OCI-LY1 (cell line): Measurements from ENCODE around the gene HOXC6.

ENCODE experiments used
- H2AFZ ChIP-seq: fragments of 200-600 bp; sonication (generic), shearing (Covaris generic); 2 replicates; pipeline ENCODE4 v1.6.0; 2014; ENCODE audit warnings: antibody characterized with exemption, mild to moderate bottlenecking, low read length
- H3F3A ChIP-seq: fragments of 200-600 bp; sonication (generic), shearing (Covaris generic); 2 replicates; pipeline ENCODE4 v1.6.0; 2014; ENCODE audit warnings: mild to moderate bottlenecking, antibody characterized with exemption, low read length, moderate library complexity; ENCODE audit not compliant: insufficient read depth
- H3K27ac ChIP-seq: fragments of 200-600 bp; sonication (generic); 2 replicates; pipeline ENCODE4 v1.5.1; 2014; ENCODE audit warnings: low read length, mixed run types, mild to moderate bottlenecking, low read depth; ENCODE audit not compliant: poor library complexity, severe bottlenecking
- H3K27me3 ChIP-seq: fragments of 200-600 bp; sonication (generic); 2 replicates; pipeline ENCODE4 v1.6.0; 2014; ENCODE audit warnings: antibody characterized with exemption, mild to moderate bottlenecking, low read length, moderate library complexity; ENCODE audit not compliant: insufficient read depth
- H3K36me3 ChIP-seq: fragments of 200-600 bp; sonication (generic); 2 replicates; pipeline ENCODE4 v1.6.1; 2014; ENCODE audit warnings: mild to moderate bottlenecking, antibody characterized with exemption, low read length, moderate library complexity, mixed read lengths; ENCODE audit not compliant: insufficient read depth
- H3K4me1 ChIP-seq: fragments of 200-600 bp; sonication (generic); 2 replicates; pipeline ENCODE4 v1.5.1; 2014; ENCODE audit warnings: mild to moderate bottlenecking, low read length, moderate library complexity; ENCODE audit not compliant: insufficient read depth, severe bottlenecking
- H3K4me2 ChIP-seq: fragments of 200-600 bp; sonication (generic), shearing (Covaris generic); 2 replicates; pipeline ENCODE4 v1.6.1; 2014; ENCODE audit warnings: low read length
- H3K4me3 ChIP-seq: fragments of 200-600 bp; sonication (generic); 2 replicates; pipeline ENCODE4 v1.5.1; 2014; ENCODE audit warnings: low read length, low read depth, mild to moderate bottlenecking, mixed read lengths; ENCODE audit not compliant: poor library complexity, severe bottlenecking
- H3K79me2 ChIP-seq: fragments of 200-600 bp; shearing (Covaris generic); 2 replicates; pipeline ENCODE4 v1.6.1; 2016; ENCODE audit warnings: mixed run types, low read length, mixed read lengths; ENCODE audit not compliant: insufficient read depth
- H3K9ac ChIP-seq: fragments of 200-600 bp; sonication (generic), shearing (Covaris generic); 2 replicates; pipeline ENCODE4 v1.6.1; 2014; ENCODE audit warnings: mild to moderate bottlenecking, low read length, mixed read lengths
- H3K9me2 ChIP-seq: fragments of 200-600 bp; sonication (generic), shearing (Covaris generic); 2 replicates; pipeline ENCODE4 v1.6.1; 2014; ENCODE audit warnings: low read depth, mild to moderate bottlenecking, low read length, mixed read lengths
- H3K9me3 ChIP-seq: fragments of 200-600 bp; shearing (Covaris generic); 2 replicates; pipeline ENCODE4 v1.6.1; 2014; ENCODE audit warnings: low read length, mixed read lengths
- H4K20me1 ChIP-seq: fragments of 200-600 bp; sonication (generic), shearing (Covaris generic); 2 replicates; pipeline ENCODE4 v1.6.0; 2016; ENCODE audit warnings: mild to moderate bottlenecking, low read length; ENCODE audit not compliant: insufficient read depth
- CTCF ChIP-seq: fragments of 200-600 bp; sonication (generic), shearing (Covaris generic); IDR thresholded peaks from 2 replicates; pipeline ENCODE4 v1.5.1; 2017; ENCODE audit warnings: mild to moderate bottlenecking, antibody characterized with exemption, low read length, moderate library complexity, mixed read lengths
- EZH2 ChIP-seq: fragments of 200-600 bp; sonication (generic), shearing (Covaris generic); IDR thresholded peaks from 2 replicates; pipeline ENCODE4 v1.8.0; 2017; ENCODE audit warnings: borderline replicate concordance, mixed run types, mild to moderate bottlenecking, antibody characterized with exemption, low read length, moderate library complexity, mixed read lengths

HOXC6 gene

GRCh38 chr12:54047964-54048303, 19.7 kb downstream of the HOXC6 start:
- no peaks in the 10 kb centered on the region for H3K79me2 ChIP-seq
- no peak overlapping the region for H3K4me3 ChIP-seq
- no peak overlapping the region for H3K4me2 ChIP-seq
- no peak overlapping the region for H3K27ac ChIP-seq
- no peak overlapping the region for H3K9ac ChIP-seq
- TF ChIP-seq CTCF (no peak), EZH2 (no peak)
- H2AFZ ChIP-seq = no peak overlapping the region
- H4K20me1 ChIP-seq = no peaks in the 10 kb centered on the region
- no peaks in the 10 kb centered on the region for H3K27me3 ChIP-seq
- no peaks in the 10 kb centered on the region for H3K36me3 ChIP-seq
- H3K9me2 ChIP-seq = no peaks in the 10 kb centered on the region
- H3K9me3 ChIP-seq = no peaks in the 10 kb centered on the region
- H3K4me1 ChIP-seq = peaks cover 17% of the 10 kb centered on the region
- no peaks in the 10 kb centered on the region for H3F3A ChIP-seq

- Histone ChIP-seq H3F3A (no peaks in the 10 kb centered on the region), H3K9me3 (no peaks in the 10 kb centered on the region), H3K4me2 (no peak overlapping the region), H3K4me1 (peaks cover 22% of the 10 kb centered on the region), H3K79me2 (no peaks in the 10 kb centered on the region), H3K27me3 (no peaks in the 10 kb centered on the region), H3K4me3 (no peak overlapping the region), H2AFZ (no peak overlapping the region), H3K9ac (no peak overlapping the region), H4K20me1 (no peaks in the 10 kb centered on the region), H3K27ac (no peak overlapping the region), H3K9me2 (no peaks in the 10 kb centered on the region), H3K36me3 (no peaks in the 10 kb centered on the region)
- no peak for TF ChIP-seq CTCF
- TF ChIP-seq EZH2 = no peak
Observed at GRCh38 chr12:54048406-54049093, 20.3 kb downstream of the HOXC6 start.

- H3K9me3 ChIP-seq = no peaks in the 10 kb centered on the region
- TF ChIP-seq EZH2 = no peak
- TF ChIP-seq CTCF = no peak
- no peak overlapping the region for H3K4me3 ChIP-seq
- H3K27me3 ChIP-seq = no peaks in the 10 kb centered on the region
- no peak overlapping the region for H3K4me2 ChIP-seq
- no peak overlapping the region for H3K27ac ChIP-seq
- peaks cover 22% of the 10 kb centered on the region for H3K4me1 ChIP-seq
- H3K79me2 ChIP-seq = no peaks in the 10 kb centered on the region
- H3F3A ChIP-seq = no peaks in the 10 kb centered on the region
- no peaks in the 10 kb centered on the region for H4K20me1 ChIP-seq
- H3K9ac ChIP-seq = no peak overlapping the region
- H2AFZ ChIP-seq = no peak overlapping the region
- no peaks in the 10 kb centered on the region for H3K36me3 ChIP-seq
- no peaks in the 10 kb centered on the region for H3K9me2 ChIP-seq
Observed at GRCh38 chr12:54049108-54049507, 20.9 kb downstream of the HOXC6 start.
